NOMO-1 (cell line): ENCODE results near the gene SIRT4.
"Not testable (repeated sequence)": the region's sequence is repeated elsewhere in the genome, so short reads cannot be mapped to it uniquely, and the experiment has no call there.

Experiments
- DNase-seq, 2 experiments: peaks; one replicate each; lab custom pipeline; 2025; ENCODE audit not compliant: unreplicated experiment in 2 of 2; lab: John Stamatoyannopoulos, UW

The SIRT4 gene

GRCh38 chr12:120332523-120332922 is 30.4 kb downstream of the SIRT4 start:
- no peak for DNase-seq

- DNase-seq: peak in 1 of 2 experiments; percentile 24
These were observed 33.3 kb downstream of the SIRT4 start for GRCh38 chr12:120335447-120335846.

- DNase-seq: not testable (repeated sequence)
These were observed 34.3 kb downstream of the SIRT4 start for GRCh38 chr12:120336392-120336791.

- no peak for DNase-seq
These were observed 35.6 kb downstream of the SIRT4 start for GRCh38 chr12:120337730-120338129.

- no peak for DNase-seq
These were observed 37.1 kb downstream of the SIRT4 start for GRCh38 chr12:120339256-120339655.

GRCh38 chr12:120342175-120343038 is 40.3 kb downstream of the SIRT4 start:
- no peak for DNase-seq

- DNase-seq: no peak
These were observed 41.0 kb downstream of the SIRT4 start for GRCh38 chr12:120343039-120343537.

- no peak for DNase-seq
These were observed 41.6 kb downstream of the SIRT4 start for GRCh38 chr12:120343692-120344091.

GRCh38 chr12:120346031-120346430 is 43.9 kb downstream of the SIRT4 start:
- no peak for DNase-seq

- no peak for DNase-seq
These were observed 44.6 kb downstream of the SIRT4 start for GRCh38 chr12:120346681-120347080.

GRCh38 chr12:120347766-120348165 is 45.6 kb downstream of the SIRT4 start:
- DNase-seq: no peak

- DNase-seq: no peak
These were observed 48.6 kb downstream of the SIRT4 start for GRCh38 chr12:120350576-120351350.

GRCh38 chr12:120352117-120352516 is 50.0 kb downstream of the SIRT4 start:
- no peak for DNase-seq

- no peak for DNase-seq
These were observed 51.0 kb downstream of the SIRT4 start for GRCh38 chr12:120353136-120353535.

- DNase-seq: no peak
These were observed 51.6 kb downstream of the SIRT4 start for GRCh38 chr12:120353556-120354317.

- DNase-seq: peak; percentile 47 to 63
These were observed 54.5 kb downstream of the SIRT4 start for GRCh38 chr12:120356567-120357030.

- DNase-seq: no peak
These were observed 55.0 kb downstream of the SIRT4 start for GRCh38 chr12:120357104-120357503.

- DNase-seq: no peak
These were observed 56.4 kb downstream of the SIRT4 start for GRCh38 chr12:120358412-120359100.

- no peak for DNase-seq
These were observed 57.0 kb downstream of the SIRT4 start for GRCh38 chr12:120359128-120359527.

- DNase-seq: no peak
These were observed 59.5 kb downstream of the SIRT4 start for GRCh38 chr12:120361506-120362208.
